HG03280 (cell line): ENCODE data around the gene CASP14.
"Not testable (repeated sequence)": the region's sequence is repeated elsewhere in the genome, so short reads cannot be mapped to it uniquely, and the experiment has no call there.

ENCODE experiments used
- ATAC-seq: cut with Tn5 transposase; IDR thresholded peaks from one replicate; pipeline ENCODE4 v1.9.1; 2021; ENCODE audit warnings: mild to moderate bottlenecking, moderate library complexity; ENCODE audit not compliant: unreplicated experiment

Gene CASP14, protein sequence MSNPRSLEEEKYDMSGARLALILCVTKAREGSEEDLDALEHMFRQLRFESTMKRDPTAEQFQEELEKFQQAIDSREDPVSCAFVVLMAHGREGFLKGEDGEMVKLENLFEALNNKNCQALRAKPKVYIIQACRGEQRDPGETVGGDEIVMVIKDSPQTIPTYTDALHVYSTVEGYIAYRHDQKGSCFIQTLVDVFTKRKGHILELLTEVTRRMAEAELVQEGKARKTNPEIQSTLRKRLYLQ

DNA sequence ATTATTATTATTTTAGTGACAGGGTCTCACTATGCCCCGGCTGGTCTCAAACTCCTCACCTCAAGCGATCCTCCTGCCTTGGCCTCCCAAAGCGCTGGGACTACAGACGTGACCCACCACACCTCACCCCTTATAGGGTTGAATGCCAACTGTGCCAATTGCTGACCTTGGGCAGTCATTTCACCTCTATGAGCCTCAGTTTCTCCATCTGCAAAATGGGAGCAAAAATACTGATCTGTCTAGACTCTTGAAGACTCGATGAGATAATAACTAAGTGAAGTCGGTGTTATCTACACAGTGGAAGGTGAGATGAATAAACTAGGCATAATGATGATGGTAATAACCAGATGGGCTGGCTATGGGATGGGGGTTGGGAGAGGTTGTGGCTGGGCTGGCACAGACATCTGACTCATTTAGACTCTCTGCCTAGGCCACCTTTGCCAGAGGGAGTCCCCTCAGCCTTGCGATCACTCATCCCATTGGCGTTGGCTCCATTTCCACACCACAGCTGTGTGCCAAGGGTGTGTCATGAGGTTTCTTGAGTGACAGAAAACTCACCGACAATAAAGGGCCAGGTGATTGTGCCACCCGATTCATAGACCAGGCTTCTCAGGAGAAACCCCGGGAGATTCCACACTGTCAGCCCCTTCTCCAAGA is at the start of gene CASP14:
TSS of gene CASP14 (plus strand) at position 596 of the 657 bp plus-strand sequence. CDS start 2,772 bp downstream, outside the sequence.
- ATAC-seq = no peak

DNA sequence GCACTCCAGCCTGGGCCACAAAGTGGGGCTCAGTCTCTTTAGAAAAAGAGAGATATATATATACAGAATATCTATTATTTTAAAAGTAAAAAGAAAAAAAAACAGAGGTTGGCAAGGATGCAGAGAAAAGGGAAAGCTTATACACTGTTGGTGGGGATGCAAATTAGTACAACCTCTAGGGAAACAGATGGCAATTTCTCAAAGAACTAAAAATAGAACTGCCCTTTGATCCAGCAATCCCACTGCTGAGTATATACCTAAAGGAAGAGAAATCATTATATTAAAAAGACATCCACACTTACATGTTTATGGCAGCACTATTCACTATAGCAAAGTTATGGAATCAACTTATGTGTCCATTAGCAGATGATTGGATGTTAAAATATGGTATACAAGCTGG is 41.0 kb upstream of the CASP14 start:
- ATAC-seq = no peak

DNA sequence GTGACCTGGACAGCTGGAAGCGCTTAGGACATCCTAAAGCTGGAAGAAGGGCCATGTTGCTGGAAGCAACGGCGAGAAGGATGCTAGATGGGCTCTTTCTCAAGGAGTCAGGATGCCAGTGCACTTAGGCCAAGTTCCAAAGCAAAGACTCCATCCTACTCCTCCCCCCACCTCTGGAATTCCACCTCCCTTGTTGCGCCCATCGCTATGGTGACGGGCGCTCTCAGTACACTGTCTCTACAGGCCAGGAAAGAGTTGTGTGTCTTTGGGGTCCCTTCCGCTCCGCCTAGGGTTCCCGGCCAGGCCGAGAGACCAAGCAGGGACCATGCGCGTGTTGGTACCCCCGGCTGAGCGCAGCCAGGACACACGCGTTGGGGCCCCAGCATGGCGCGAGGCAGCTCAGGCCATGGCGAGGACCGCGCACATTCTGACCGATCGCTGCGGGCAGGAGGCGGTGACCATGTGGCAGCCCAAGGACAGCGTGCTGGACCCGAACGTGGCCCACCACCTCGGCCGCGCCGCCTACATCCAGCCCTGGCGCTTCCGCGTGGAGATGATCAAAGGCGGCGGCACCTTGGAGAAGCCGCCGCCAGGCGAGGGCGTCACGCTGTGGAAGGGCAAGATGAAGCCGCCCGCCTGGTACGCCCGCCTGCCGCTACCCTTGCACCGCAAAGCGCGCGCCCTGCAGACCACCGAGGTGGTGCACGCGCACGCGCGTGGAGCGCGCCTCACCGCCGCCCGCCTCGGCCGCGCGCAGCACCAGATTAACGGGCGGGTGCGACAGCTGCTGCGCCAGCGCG is 38.6 kb upstream of the CASP14 start:
- ATAC-seq = no peak

DNA sequence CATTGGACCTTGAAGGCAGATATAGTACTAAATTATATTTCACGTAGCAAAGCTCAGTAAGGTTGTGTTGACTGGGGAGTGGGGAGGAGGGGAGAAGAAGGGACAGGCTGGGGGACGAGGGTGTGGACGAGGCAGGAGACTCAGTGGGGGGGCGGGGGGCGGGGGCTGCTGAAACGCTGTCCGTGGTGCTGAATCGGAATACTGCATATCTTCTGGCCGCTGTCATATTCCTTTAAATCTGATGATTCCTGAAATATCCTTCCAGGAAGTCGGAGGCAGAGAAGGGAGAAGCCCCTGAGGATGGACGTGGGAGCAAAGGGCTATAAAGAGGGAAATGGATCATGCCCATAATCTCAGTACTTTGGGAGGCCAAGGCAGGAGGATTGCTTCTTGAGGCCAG is 34.7 kb upstream of the CASP14 start:
- ATAC-seq = no peak

DNA sequence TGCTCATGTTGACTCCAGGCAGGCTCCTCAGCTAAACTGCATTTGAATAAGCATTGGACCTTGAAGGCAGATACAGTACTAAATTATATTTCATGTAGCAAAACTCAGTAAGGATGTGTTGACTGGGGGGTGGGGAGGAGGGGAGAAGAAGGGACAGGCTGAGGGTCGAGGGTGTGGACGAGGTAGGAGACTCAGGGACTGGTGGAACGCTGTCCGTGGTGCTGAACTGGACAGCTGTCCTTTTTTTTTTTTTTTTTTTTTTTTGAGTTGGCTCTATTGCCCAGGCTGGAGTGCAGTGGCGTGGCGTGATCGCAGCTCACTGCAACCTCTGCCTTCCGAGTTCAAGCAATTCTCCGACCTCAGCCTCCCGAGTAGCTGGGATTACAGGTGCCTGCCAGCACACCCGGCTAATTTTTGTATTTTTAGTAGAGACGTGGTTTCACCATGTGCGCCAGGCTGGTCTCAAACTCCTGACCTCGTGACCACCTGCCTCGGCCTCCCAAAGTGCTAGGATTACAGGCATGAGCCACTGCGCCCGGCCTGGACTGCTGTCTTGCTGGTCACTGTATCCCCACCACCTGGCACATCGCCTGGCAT is 33.2 kb upstream of the CASP14 start:
- ATAC-seq = no peak

DNA sequence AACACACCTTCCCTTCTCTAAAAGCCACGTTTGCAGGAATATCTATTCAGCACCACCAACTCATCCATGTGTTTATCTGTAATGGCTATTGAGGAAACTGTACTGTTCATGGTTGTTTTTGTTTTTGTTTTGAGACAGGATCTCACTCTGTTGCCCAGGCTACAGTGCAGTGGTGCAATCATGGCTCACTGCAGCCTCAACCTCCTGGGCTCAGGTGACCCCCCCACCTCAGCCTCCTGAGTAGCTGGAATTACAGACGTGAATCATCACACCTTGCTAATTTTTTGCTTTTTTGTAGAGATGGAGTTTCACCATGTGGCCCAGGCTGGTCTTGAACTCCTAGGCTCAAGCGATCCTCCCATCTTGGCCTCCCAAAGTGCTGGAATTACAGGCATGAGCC is 30.4 kb upstream of the CASP14 start:
- ATAC-seq = not testable (repeated sequence)

DNA sequence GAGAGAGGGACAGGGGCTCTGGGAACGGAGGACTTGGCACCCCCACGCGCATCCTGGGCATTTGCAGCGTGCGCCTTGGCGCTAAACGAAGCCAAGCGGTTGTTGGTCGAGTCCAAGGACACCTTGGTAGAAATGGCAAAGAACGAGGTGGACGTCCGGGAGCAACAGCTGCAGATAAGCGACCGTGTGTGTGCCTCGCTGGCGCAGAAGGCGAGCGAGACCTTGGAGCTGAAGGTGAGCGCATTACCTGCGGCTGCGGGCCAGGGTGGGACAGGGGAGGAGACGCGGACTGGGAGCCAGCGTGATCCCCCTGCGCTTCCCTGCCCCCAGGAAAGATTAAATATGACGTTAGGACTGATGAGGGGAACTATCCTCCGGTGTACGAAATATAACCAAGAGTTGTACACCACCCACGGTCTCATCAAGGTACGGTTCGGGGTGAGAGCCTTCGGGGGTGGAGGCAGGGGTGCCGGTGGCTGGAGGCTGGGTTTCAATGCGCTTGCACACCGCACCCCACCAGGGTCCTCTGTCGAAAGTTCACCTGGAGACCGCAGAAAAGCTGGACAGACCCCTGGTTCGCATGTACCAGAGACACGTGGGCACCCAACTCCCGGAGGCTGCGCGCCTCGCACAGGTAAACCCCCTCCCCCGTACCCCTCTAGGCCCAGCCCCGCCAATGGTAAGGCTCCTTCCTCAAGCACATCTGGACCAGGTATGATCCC is 27.8 kb upstream of the CASP14 start:
- no peak for ATAC-seq

DNA sequence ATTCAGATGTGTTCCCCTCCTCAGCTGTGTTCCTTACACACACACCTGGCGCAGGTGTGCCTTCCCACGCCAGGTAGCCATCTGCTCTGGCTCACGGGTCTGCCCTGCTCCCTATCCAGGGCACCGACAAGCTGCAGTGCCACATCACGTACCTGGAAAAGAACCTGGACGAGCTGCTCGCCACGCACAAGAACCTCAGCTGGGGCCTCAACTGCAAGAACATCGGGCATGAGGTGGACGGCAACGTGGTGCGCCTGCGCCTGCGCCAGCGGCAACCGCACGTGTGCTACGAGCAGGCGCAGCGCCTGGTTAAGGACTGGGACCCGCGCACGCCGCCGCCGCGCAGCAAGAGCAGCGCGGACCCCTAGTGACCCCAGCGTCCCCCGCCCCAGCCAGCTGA is 26.5 kb upstream of the CASP14 start:
- ATAC-seq = no peak

DNA sequence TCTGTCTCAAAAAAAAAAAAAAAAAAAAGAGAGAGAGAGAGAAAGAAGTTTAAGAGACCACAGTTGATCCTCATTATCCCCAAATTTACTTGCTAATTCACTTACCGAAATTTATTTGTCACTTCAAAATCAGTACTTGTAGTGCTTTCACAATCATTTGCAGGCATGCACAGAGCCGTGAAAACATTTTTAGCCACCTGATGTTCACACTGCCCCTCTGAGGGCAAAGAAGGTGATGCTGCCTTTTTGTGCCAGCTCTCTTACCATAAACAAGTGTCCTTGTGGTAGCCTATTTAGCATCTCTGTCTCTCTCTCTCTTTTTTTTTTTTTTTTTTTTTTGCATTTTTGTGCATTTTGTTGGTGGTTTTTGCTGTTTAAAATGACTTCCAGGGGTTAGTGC is 24.1 kb upstream of the CASP14 start:
- no peak for ATAC-seq

DNA sequence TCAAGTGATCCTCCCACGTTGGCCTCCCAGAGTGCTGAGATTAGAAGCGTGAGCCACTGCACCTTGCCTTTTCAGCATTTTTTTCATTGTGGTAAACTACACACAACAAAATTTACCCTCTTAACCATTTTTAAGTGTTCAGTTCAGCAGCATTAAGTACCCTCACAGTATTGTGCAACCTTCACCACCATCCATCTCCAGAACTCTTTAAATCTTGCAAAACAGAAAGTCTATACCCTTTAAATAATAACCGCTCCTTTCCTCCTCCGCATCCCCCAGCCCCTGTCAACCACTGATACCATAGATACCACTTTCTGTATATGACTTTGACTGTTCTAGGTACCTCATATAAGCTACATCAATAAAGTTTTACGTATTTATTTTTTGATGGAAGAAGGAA is 20.8 kb upstream of the CASP14 start:
- no peak for ATAC-seq

DNA sequence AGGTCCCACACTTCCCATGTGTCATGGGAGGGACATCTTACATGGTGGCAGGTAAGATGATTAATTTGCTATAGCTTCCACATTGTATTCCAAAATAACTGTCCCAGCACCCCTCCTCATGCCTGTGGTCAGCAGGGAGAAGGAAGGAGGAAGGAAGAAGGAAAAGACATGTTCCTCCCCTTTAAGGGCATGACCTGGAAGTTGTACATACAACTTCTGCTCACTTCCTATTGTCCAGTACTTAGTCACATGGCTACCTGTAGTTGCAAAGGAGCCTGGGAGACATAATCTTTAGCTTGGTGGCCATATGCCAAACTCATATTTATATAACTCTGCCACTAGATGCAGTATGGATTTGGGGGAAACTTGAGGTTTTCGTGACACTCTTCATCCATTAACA is 17.6 kb upstream of the CASP14 start:
- no peak for ATAC-seq

DNA sequence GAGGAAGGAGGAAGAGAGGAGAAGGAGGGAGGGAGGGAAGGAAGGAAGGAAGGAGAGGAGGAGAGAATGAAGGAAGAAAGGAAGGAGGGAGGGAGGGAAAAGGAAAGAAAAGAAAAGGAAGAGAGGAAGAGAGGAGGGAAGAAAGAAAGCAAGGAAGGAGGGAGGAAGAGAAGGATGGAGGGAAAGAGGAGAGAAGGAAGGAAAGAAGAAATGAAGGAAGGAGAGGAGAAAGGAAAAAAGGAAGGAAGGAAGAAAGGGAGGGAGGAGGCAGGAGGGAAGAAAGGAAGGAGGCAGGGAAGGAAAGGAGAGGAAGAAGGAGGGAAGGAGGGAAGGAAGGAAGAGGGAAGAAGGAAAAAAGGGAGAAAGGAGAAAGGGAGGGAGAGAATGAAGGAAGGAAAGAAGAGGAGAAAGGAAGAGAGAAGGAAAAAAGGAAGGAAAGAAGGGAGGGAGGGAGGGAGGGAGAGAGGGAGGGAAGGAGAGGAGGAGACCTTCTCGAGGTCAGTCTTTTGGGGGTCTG is 13.4 kb upstream of the CASP14 start:
- ATAC-seq = no peak

DNA sequence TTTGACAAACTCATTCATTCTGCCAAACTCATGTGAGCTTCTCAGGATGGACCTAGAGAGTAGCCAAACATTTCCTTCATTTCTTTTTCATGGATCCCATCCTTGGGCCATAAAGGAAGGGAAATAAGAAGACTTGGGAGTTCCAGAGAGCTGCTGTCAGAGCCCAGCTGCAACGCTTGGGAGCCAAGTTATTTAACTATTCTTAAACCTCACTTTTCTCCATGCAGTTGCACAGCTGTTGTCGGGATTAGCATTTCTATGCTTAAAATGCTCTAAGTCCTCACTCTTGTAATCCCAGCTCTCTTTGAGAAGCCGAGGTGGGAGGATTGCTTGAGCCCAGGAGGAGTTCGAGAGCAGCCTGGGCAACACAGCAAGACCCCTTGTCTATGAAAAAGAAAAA is 11.7 kb upstream of the CASP14 start:
- ATAC-seq = no peak

DNA sequence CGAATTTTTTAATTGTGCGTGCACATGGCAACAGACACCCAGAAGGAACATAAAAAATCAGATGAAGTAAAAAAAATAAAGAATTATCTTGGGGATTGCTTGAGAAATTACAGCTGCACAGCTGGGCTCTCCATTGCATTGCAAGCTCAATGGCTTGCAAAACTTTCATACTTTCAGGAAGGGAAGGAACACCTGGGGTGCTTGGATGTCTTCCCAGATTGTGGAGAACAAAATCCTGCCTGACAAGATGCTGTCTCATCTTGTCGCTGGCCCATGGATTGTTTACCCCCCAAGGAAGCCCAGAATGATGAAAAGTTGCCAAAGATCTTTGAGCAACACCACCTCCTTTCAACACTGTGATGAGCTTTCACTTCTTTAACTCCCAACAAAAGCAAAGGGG is 11.0 kb upstream of the CASP14 start:
- no peak for ATAC-seq

DNA sequence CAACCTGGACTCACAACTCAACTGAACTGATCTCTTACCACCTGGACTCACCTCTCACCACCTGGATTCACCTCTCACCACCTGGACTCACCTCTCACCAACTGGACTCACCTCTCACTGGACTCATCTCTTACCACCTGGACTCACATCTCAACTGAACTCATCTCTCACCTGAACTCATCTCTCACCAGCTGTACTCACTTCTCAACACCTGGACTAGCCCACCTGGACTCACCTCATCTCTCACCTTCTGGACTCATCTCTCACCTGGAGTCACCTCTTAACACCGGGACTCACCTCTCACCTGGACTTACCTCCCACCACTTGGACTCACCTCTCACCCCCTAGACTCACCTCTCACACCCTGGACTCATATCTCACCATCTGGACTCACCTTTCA is 7.3 kb upstream of the CASP14 start:
- no peak for ATAC-seq

DNA sequence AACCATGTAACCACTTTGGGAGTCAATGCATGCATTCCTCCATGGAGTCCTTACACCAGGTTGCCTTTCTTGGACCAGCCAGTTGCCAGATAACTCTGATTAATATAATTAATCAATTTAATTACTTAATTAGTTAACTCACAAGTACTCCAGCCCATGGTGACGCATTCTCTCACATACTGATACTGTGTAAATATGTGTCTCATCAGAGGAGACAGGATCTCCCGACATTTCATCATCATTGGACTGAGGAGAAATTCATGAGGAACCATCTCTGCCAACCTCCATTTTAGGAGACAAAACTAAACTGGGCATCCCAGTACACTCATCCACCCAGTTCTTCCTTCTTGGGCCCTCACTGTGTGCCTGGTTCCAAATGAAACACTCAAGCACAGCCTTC is 6.5 kb upstream of the CASP14 start:
- no peak for ATAC-seq

DNA sequence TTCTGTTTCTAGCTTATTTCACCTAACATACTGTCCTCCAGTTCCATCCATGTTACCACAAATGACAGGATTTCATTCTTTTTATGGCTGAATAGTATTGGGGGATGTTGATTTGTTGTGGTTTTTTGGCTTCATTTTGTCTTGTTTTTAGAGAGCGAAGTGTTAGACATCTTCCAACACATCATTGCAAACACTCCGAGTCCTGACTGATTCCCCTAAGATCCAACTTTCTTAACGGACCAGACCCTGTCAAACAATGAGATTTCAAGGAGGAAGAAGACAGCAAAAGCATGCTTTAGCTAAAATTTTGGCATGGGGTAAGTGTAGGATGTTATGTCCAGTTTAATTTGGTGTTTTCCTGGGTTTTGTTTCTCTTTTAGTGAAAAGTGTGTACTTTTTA is 3.8 kb upstream of the CASP14 start:
- ATAC-seq = no peak

DNA sequence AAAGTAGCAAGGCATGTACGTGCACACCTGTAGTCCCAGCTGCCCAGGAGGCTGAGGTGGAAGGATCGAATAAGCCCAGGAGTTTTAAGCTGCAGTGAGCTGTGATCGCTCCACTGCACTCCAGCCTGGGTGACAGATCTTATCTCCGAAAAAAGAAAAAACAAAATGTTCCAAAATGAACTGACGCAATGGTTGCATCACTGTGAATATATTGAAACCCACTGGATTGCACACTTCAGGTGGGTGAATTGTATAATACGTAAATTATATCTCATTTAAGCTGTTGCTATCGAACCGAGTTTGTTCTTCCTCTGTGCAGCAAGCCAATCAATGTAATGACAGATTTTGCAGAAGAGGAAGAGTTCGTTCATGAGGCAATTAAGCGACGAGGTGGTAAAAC is 1.6 kb upstream of the CASP14 start:
- ATAC-seq = no peak

DNA sequence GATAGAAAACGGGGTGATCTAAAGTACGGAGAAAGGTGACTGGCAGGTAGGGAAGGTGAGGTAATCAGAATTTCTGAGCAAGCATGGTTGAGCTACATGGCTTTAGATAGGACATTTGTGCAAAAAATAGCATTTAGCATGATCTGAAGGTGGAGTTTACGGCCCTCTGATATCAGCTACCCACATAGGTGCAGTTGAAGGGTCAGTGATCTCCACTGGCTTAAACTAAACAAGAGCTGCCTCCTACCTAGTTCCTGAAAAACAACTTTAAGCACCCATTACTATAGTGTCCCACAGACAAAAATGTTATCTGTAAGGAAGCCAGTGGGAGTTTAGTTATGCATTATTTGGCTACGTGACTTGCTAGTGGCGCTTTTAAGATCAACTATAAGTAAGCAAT is 1.2 kb upstream of the CASP14 start:
- no peak for ATAC-seq

DNA sequence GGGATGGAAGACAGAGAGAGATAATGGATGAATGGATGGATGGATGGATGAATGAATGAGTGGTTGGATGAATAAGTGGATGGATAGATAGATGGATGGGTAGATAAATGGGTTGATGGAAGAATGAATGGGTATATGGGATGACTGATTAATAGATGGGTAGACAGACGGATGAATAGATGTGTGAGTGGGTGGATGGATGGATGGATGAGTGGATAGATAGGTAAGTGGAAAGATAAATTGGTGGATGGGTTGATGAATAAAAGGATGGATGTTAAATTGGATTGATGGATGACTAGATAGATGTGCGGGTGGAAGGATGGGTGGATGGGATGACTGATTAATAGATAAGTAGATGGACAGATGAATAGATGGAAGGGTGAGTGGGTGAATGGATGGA is 1.4 kb downstream of the CASP14 start:
- ATAC-seq = no peak

DNA sequence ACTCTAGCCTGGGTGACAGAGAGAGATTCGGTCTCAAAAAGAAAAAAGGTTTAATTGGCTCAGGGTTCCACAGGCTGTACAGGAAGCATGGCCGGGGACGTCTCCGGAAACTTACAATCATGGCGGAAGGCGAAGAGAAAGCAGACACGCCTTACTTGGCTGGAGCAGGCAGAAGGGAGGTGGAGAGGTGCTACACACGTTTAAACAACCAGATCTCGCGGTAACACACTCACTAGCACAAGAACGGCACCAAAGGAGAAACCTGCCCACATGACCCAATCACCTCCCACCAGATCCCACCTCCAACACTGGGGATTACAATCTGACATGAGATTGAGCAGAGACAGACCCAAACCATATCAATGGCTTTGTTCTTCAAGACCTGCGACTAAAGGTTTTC is 12.8 kb downstream of the CASP14 start:
- ATAC-seq = no peak
